SK-N-SH treated with all-trans-retinoic acid at 6 μM for 48 hours (cell line): ENCODE measurements around the gene SPOCK1.

Experiments
- ARNTL ChIP-seq: fragments of 450-650 bp; formaldehyde crosslinking; IDR thresholded peaks from 2 replicates; pipeline ENCODE4 v1.5.0; 2020; ENCODE audit warnings: low read depth, mild to moderate bottlenecking, moderate library complexity, borderline replicate concordance
- BACH2 ChIP-seq: fragments of 250-450 bp; sonication (Bioruptor Pico); IDR thresholded peaks from 2 replicates; pipeline ENCODE4 v1.9.0; 2021; ENCODE audit warnings: mild to moderate bottlenecking, borderline replicate concordance
- OSR1 ChIP-seq: fragments of 250-450 bp; sonication (Bioruptor Pico); IDR thresholded peaks from 2 replicates; pipeline ENCODE4 v1.8.0; 2022; ENCODE audit warnings: moderate library complexity, mild to moderate bottlenecking, inconsistent platforms
- PPARA ChIP-seq: fragments of 250-450 bp; sonication (Bioruptor Pico); IDR thresholded peaks from 2 replicates; pipeline ENCODE4 v1.5.0; 2020; ENCODE audit warnings: mild to moderate bottlenecking, borderline replicate concordance
- SNAI2 ChIP-seq: fragments of 250-450 bp; sonication (Bioruptor Pico); IDR thresholded peaks from 2 replicates; pipeline ENCODE4 v1.5.0; 2020; ENCODE audit warnings: mild to moderate bottlenecking, moderate library complexity
- TOX ChIP-seq: fragments of 250-450 bp; sonication (Bioruptor Pico); IDR thresholded peaks from 2 replicates; pipeline ENCODE4 v1.8.0; 2021; ENCODE audit warnings: mild to moderate bottlenecking, moderate library complexity, borderline replicate concordance
- ZFP3 ChIP-seq: fragments of 250-450 bp; sonication (Bioruptor Pico); IDR thresholded peaks from 2 replicates; pipeline ENCODE4 v1.5.0; 2020; ENCODE audit warnings: mild to moderate bottlenecking, moderate library complexity
- ZFP30 ChIP-seq: fragments of 450-650 bp; formaldehyde crosslinking; IDR thresholded peaks from 2 replicates; pipeline ENCODE4 v1.5.0; 2022; ENCODE audit warnings: mild to moderate bottlenecking, moderate library complexity
- ZNF565 ChIP-seq: fragments of 450-650 bp; formaldehyde crosslinking; conservative IDR thresholded peaks from 2 replicates; pipeline ENCODE4 v1.5.0; 2020; ENCODE audit warnings: low read depth, mild to moderate bottlenecking, moderate library complexity
- ZNF70 ChIP-seq: fragments of 450-650 bp; formaldehyde crosslinking; IDR thresholded peaks from 2 replicates; pipeline ENCODE4 v1.5.0; 2020; ENCODE audit warnings: mild to moderate bottlenecking, moderate library complexity
- TF ChIP-seq, protein P1 (sequence below): fragments of 250-450 bp; sonication (Bioruptor Pico); IDR thresholded peaks from 2 replicates; pipeline ENCODE4 v1.8.0; 2020; ENCODE audit warnings: mild to moderate bottlenecking, moderate library complexity, borderline replicate concordance
- TF ChIP-seq, protein P2 (sequence below): fragments of 250-450 bp; sonication (Bioruptor Pico); IDR thresholded peaks from 2 replicates; pipeline ENCODE4 v1.8.0; 2021; ENCODE audit warnings: low read depth, mild to moderate bottlenecking, moderate library complexity, borderline replicate concordance
- TF ChIP-seq, protein P3 (sequence below): fragments of 250-450 bp; sonication (Bioruptor Pico); IDR thresholded peaks from 2 replicates; pipeline ENCODE4 v1.5.1; 2020; ENCODE audit warnings: low read depth, mild to moderate bottlenecking, moderate library complexity
- TF ChIP-seq, protein P4 (sequence below): fragments of 250-450 bp; sonication (Bioruptor Pico); IDR thresholded peaks from 2 replicates; pipeline ENCODE4 v1.5.1; 2021; ENCODE audit warnings: mild to moderate bottlenecking, moderate library complexity

DNA sequence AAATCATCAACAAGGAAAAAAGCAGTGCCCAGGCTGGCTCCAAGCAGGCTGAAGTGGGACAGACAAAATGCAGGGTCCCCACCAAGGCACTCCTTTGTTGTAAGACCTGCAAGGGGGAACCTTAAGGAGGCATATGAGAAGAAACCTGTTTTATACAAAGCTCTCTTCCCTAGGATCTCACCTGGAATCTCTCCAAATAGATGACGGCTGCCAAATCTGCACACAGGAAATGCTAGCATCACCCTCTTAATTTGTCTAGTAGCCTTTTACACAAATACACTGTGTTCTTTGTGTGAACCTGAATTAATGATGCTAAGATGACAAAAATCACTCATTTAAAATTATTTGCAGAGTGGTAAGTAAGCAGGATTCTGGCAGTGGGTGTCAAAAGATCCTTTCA, 280.2 kb downstream of the SPOCK1 start:
- TF ChIP-seq OSR1 (CRISPR knock-in tag), result no peak
- no peak for TF ChIP-seq ZFP30 (CRISPR knock-in tag)
- TF ChIP-seq, protein P1, sequence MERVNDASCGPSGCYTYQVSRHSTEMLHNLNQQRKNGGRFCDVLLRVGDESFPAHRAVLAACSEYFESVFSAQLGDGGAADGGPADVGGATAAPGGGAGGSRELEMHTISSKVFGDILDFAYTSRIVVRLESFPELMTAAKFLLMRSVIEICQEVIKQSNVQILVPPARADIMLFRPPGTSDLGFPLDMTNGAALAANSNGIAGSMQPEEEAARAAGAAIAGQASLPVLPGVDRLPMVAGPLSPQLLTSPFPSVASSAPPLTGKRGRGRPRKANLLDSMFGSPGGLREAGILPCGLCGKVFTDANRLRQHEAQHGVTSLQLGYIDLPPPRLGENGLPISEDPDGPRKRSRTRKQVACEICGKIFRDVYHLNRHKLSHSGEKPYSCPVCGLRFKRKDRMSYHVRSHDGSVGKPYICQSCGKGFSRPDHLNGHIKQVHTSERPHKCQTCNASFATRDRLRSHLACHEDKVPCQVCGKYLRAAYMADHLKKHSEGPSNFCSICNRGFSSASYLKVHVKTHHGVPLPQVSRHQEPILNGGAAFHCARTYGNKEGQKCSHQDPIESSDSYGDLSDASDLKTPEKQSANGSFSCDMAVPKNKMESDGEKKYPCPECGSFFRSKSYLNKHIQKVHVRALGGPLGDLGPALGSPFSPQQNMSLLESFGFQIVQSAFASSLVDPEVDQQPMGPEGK (CRISPR knock-in tag), result no peak
- TF ChIP-seq, protein P2, sequence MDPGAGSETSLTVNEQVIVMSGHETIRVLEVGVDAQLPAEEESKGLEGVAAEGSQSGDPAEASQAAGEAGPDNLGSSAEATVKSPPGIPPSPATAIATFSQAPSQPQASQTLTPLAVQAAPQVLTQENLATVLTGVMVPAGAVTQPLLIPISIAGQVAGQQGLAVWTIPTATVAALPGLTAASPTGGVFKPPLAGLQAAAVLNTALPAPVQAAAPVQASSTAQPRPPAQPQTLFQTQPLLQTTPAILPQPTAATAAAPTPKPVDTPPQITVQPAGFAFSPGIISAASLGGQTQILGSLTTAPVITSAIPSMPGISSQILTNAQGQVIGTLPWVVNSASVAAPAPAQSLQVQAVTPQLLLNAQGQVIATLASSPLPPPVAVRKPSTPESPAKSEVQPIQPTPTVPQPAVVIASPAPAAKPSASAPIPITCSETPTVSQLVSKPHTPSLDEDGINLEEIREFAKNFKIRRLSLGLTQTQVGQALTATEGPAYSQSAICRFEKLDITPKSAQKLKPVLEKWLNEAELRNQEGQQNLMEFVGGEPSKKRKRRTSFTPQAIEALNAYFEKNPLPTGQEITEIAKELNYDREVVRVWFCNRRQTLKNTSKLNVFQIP (CRISPR knock-in tag), result no peak
- TF ChIP-seq BACH2 (CRISPR knock-in tag), result no peak
- TF ChIP-seq ZNF565 (CRISPR knock-in tag), result no peak
- no peak for TF ChIP-seq TOX
- TF ChIP-seq ARNTL, result no peak
- no peak for TF ChIP-seq ZNF70
- TF ChIP-seq, protein P3, sequence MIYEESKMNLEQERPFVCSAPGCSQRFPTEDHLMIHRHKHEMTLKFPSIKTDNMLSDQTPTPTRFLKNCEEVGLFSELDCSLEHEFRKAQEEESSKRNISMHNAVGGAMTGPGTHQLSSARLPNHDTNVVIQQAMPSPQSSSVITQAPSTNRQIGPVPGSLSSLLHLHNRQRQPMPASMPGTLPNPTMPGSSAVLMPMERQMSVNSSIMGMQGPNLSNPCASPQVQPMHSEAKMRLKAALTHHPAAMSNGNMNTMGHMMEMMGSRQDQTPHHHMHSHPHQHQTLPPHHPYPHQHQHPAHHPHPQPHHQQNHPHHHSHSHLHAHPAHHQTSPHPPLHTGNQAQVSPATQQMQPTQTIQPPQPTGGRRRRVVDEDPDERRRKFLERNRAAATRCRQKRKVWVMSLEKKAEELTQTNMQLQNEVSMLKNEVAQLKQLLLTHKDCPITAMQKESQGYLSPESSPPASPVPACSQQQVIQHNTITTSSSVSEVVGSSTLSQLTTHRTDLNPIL (CRISPR knock-in tag), result no peak
- no peak for TF ChIP-seq SNAI2
- no peak for TF ChIP-seq ZFP3
- no peak for TF ChIP-seq PPARA (CRISPR knock-in tag)
- TF ChIP-seq, protein P4, sequence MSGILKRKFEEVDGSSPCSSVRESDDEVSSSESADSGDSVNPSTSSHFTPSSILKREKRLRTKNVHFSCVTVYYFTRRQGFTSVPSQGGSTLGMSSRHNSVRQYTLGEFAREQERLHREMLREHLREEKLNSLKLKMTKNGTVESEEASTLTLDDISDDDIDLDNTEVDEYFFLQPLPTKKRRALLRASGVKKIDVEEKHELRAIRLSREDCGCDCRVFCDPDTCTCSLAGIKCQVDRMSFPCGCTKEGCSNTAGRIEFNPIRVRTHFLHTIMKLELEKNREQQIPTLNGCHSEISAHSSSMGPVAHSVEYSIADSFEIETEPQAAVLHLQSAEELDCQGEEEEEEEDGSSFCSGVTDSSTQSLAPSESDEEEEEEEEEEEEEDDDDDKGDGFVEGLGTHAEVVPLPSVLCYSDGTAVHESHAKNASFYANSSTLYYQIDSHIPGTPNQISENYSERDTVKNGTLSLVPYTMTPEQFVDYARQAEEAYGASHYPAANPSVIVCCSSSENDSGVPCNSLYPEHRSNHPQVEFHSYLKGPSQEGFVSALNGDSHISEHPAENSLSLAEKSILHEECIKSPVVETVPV, result no peak
